Measurements from ENCODE around the gene CARNS1.

The CARNS1 gene

DNA sequence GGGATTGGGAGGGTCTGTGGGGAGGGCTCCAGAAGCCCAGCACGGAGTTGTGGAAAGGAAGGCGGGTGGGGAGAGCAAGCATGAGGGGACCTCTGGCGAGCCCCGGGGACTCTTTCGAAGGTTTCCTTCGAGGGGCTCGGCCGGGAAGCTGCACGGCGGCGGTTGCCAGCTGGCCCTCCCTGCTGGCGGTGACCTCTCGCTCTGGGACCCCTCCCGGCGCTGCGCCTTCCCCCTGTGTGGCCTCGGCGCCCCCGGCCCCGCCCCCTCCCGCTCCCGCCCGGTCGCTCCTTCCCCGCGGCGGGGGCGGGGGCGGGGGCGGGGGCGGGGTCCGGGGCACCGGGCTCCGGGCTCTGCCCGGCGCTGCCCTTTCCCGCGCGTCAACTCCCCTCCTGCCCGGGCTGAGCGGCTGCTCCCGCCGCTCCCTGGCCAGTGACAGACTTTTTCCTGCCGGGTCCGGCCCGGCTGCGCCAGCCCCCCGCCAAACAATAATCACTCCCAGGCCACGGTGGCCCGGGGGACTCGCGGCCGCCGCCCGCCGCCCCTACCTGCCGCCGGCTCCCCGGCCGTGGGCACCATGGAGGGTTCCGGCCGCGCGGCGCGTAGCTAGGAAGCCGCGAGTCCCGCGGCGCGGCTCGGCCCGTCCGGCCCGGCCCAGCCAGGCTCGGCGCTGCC lies 43.0 kb upstream of the CARNS1 start:
- peak overlapping the region in 6 of 7 experiments; percentile 26 to 70 (median 64) for H3K4me3 ChIP-seq (ENCODE audit: control insufficient read depth in 1 of 7, extremely low read depth in 1 of 7, insufficient read depth in 4 of 7, low read depth in 2 of 7, low read length in 6 of 7)
- 1% methylated on average over 32 of the region's 78 CpGs for WGBS (ENCODE audit: insufficient coverage)
- ChIA-PET POLR2A (interaction anchor here (1.2 to 1.9 kb wide), 2 partner anchors 11 to 19 kb away, joined by 4 to 8 read pairs; partner anchors contain the start of gene POLD4), CTCF (interaction anchor here (1.0 to 25.8 kb wide), 5 partner anchors 10 to 66 kb away, joined by 3 to 892 read pairs (median 14); partner anchors contain the start of gene POLD4)
- no peaks in the 10 kb centered on the region for H3K9me3 ChIP-seq (ENCODE audit: control extremely low read depth in 1 of 5, control insufficient read depth in 4 of 5, insufficient read depth in 2 of 5, low read depth in 1 of 5, low read length in 4 of 5)
- peaks cover 0 to 71% (median 67%) of the 10 kb centered on the region in 4 experiments for H3K4me1 ChIP-seq (ENCODE audit: control extremely low read depth in 1 of 4, control insufficient read depth in 4 of 4, insufficient read depth in 4 of 4, low read length in 3 of 4)
- H3K27me3 ChIP-seq (replicated peaks in 2 of 5; ENCODE audit: control insufficient read depth in 4 of 5, insufficient read depth in 5 of 5, low read length in 4 of 5), result peaks cover 0 to 18% (median 0%) of the 10 kb centered on the region in 5 experiments
- no peaks in the 10 kb centered on the region for H3K36me3 ChIP-seq (ENCODE audit: control insufficient read depth in 4 of 4, insufficient read depth in 4 of 4, low read length in 3 of 4)
- no peak overlapping the region for H3K27ac ChIP-seq (ENCODE audit: insufficient read depth in 1 of 2, low read depth in 1 of 2, low read length in 2 of 2, poor library complexity in 1 of 2, severe bottlenecking in 2 of 2)
- no peak for DNase-seq

DNA sequence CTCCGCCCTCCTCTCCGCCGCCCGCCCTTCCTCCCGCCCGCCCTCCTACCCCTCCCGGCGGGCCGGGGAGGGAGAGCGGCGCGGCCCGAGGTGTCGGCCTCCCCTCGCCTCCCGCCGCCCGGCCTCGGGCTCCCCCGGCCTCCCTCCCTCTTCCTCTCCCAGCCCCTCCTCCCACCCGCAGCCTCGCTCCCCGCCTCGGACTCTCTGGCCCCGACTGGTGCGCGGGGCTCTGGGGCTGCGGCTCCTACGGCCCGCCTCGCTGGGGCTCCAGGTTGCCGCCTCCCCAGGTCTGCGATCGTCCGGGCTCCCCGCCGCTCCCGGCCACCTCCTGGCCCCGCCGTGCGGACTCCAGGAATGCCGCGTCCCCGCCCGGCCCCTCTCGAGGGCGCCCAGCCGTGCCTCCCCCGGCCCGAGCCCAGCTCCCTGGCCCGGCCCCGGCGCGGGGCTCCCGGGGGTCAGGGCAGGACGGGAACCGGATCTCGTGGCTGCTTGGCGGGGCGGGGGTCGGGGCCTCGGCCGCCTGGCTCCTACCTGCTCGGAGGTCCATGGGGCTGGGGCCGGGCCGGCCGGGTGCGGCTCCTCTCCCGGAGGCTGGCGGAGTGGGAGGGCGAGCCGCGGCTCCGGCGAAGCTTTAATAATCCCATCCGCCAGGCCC lies 42.4 kb upstream of the CARNS1 start, which contains the start of gene CLCF1:
Gene CLCF1 (minus strand): TSS at position 606 of the 655 bp plus-strand sequence. CDS start 59 bp downstream, at position 547.
- H3K9me3 ChIP-seq (ENCODE audit: control extremely low read depth in 1 of 5, control insufficient read depth in 4 of 5, insufficient read depth in 2 of 5, low read depth in 1 of 5, low read length in 4 of 5), result no peaks in the 10 kb centered on the region
- H3K27ac ChIP-seq (ENCODE audit: insufficient read depth in 1 of 2, low read depth in 1 of 2, low read length in 2 of 2, poor library complexity in 1 of 2, severe bottlenecking in 2 of 2), result peak within 1 kb of the TSS in 1 of 2 experiments; percentile 72
- WGBS (ENCODE audit: insufficient coverage), result 0% methylated on average over 44 of the region's 76 CpGs
- ChIA-PET POLR2A (interaction anchor here (1.2 kb wide), 1 partner anchor 11 kb away, joined by 4 read pairs; no protein-coding TSS in a partner anchor), CTCF (interaction anchor here (1.0 to 25.8 kb wide), 6 partner anchors 9 to 65 kb away, joined by 3 to 892 read pairs (median 5); partner anchors contain the start of gene POLD4)
- H3K4me1 ChIP-seq (ENCODE audit: control extremely low read depth in 1 of 4, control insufficient read depth in 4 of 4, insufficient read depth in 4 of 4, low read length in 3 of 4), result peaks cover 0 to 65% (median 61%) of the 10 kb centered on the region in 4 experiments
- H3K4me3 ChIP-seq (ENCODE audit: control insufficient read depth in 1 of 7, extremely low read depth in 1 of 7, insufficient read depth in 4 of 7, low read depth in 2 of 7, low read length in 6 of 7), result peak within 1 kb of the TSS in 6 of 7 experiments; percentile 42 to 70 (median 66)
- H3K27me3 ChIP-seq (replicated peaks in 2 of 5; ENCODE audit: control insufficient read depth in 4 of 5, insufficient read depth in 5 of 5, low read length in 4 of 5), result peaks cover 0 to 18% (median 0%) of the 10 kb centered on the region in 5 experiments
- H3K36me3 ChIP-seq (ENCODE audit: control insufficient read depth in 4 of 4, insufficient read depth in 4 of 4, low read length in 3 of 4), result no peaks in the 10 kb centered on the region
- peak in 1 of 3 donors; percentile 33 for DNase-seq

DNA sequence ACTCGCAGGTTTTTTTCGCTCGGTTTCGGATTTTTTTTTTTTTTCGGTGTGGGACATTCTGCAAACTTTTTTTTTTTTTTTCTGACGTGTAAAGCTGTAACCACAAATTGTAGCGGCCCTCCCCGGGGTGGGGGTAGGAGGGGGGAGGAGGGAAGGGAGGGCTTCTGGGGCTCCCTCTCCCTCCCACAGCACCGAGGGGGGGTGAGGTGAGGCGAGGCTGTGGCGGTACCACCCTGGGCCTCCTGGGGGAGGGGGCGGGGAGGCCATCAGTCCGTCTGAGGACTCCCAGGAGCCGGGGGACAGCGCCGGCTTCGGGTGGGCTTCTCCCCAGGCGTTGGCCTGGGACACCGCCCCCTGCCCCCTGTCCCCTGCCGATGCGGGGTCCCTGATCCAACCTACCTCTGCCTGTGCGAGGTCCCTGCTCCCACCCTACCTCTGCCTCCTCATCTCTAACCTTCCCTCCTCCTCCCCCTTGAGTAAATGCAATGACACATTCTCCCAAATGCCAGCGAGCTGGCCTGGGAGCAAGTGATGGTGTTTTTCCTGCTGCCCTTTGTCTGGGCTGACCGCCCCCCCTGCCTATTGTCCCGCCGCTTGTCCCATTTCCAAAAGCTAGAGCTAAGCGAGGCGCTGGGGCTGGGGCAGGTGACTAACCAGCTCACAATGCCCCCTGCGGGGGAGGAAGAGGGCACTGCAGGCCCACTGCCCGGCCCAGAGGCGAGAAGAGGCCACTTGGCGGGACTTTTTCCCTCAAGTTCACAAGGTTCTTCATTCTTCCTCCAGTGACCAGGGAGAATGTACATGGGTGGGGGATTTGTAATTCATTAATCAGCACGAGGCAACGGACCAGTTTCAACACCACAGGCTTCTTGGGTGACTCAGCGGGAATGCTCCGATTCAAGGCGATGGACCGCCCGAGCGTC lies 41.6 kb upstream of the CARNS1 start:
- ChIA-PET CTCF (interaction anchor here (1.0 to 25.8 kb wide), 7 partner anchors 8 to 64 kb away, joined by 3 to 892 read pairs (median 5); partner anchors contain the start of gene POLD4), POLR2A (interaction anchor here (0.6 to 1.2 kb wide), 3 partner anchors 12 to 21 kb away, joined by 3 to 14 read pairs (median 4); partner anchors contain the start of gene POLD4)
- Histone ChIP-seq H3K9me3 (ENCODE audit: control extremely low read depth in 1 of 5, control insufficient read depth in 4 of 5, insufficient read depth in 2 of 5, low read depth in 1 of 5, low read length in 4 of 5) (no peaks in the 10 kb centered on the region), H3K4me3 (ENCODE audit: control insufficient read depth in 1 of 7, extremely low read depth in 1 of 7, insufficient read depth in 4 of 7, low read depth in 2 of 7, low read length in 6 of 7) (peak overlapping the region in 6 of 7 experiments; percentile 42 to 70 (median 66)), H3K27me3 (replicated peaks in 2 of 5; ENCODE audit: control insufficient read depth in 4 of 5, insufficient read depth in 5 of 5, low read length in 4 of 5) (peaks cover 0 to 18% (median 0%) of the 10 kb centered on the region in 5 experiments), H3K36me3 (ENCODE audit: control insufficient read depth in 4 of 4, insufficient read depth in 4 of 4, low read length in 3 of 4) (no peaks in the 10 kb centered on the region), H3K4me1 (ENCODE audit: control extremely low read depth in 1 of 4, control insufficient read depth in 4 of 4, insufficient read depth in 4 of 4, low read length in 3 of 4) (peaks cover 0 to 63% (median 59%) of the 10 kb centered on the region in 4 experiments), H3K27ac (ENCODE audit: insufficient read depth in 1 of 2, low read depth in 1 of 2, low read length in 2 of 2, poor library complexity in 1 of 2, severe bottlenecking in 2 of 2) (peak overlapping the region in 1 of 2 experiments; percentile 72)
- DNase-seq, result peak; percentile 51 to 80 (median 75)
- WGBS (ENCODE audit: insufficient coverage), result 1% methylated on average over 25 of the region's 40 CpGs

DNA sequence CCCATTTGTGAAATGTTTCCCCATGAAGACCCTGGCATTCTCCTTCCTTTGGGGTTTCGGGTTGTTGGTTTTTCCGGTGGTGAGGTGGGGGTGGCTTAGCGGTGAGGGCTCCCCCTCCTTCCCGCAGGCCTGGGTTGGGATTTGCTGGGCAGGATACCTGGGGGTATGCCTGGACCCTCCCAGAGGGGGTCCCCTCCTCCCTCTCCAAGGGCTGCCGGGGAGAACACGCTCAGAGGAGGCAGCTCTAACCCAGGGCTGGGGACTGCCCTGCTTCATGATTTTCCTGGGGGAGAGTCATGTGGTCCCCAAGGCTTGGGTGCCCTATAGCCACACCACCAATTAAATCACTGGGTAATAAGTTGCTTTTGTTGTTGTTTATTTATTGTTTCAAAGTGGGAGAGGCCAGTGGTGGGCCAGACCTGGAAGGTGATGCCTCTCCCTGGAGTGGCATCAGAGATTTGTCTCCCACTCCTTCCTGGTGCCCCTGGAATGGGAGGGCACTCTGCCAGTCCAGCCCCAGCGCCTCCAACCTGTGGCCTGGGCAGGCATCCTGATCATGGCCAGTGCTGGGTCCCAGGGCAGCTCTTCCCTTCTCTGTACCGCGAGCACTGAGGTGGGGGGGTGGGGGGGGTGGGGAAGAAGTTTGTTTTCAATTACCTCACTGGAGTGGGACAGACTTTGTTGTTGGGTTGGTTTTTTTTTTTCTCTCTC lies 40.8 kb upstream of the CARNS1 start:
- no peak for DNase-seq

DNA sequence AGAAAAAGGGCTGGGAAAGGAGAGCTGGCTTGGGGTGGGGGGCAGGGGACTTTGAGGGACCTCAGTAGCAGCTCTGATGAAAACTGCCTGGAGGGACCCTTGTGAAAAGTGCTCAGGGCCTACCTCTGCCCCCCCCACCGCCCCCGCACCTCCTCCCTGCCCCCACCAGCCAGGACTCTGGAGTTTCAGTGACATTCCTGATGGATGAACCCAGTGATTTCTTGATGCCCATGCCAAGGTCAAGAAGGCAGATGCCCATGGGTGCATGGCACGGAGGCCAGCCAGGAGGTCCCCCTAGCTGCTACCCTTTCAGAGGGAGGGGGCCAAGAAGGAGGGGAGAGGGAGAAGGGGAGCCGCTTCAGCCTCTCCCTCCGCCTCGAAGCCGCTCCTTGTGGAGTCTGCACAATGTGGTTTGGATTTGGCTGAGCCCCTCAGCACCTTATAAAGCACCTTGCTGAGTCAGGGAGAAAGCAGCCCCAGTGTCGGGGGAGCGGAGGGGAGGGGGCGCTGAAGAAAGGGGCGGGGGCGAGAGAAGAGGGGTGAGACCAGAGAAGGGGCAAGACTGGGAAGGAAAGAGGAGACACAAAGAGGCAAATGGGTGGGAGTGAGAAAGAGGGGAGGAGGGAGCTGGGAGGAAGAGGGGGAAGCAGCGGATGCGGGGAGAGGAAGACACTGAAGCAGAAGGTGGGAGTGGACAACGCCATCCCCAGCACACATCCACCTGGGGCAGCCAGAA lies 40.0 kb upstream of the CARNS1 start:
- Histone ChIP-seq H3K36me3 (ENCODE audit: control insufficient read depth in 4 of 4, insufficient read depth in 4 of 4, low read length in 3 of 4) (no peaks in the 10 kb centered on the region), H3K4me3 (ENCODE audit: control insufficient read depth in 1 of 7, extremely low read depth in 1 of 7, insufficient read depth in 4 of 7, low read depth in 2 of 7, low read length in 6 of 7) (no peak overlapping the region), H3K4me1 (ENCODE audit: control extremely low read depth in 1 of 4, control insufficient read depth in 4 of 4, insufficient read depth in 4 of 4, low read length in 3 of 4) (peaks cover 0 to 61% (median 51%) of the 10 kb centered on the region in 4 experiments), H3K27ac (ENCODE audit: insufficient read depth in 1 of 2, low read depth in 1 of 2, low read length in 2 of 2, poor library complexity in 1 of 2, severe bottlenecking in 2 of 2) (no peak overlapping the region), H3K9me3 (ENCODE audit: control extremely low read depth in 1 of 5, control insufficient read depth in 4 of 5, insufficient read depth in 2 of 5, low read depth in 1 of 5, low read length in 4 of 5) (no peaks in the 10 kb centered on the region), H3K27me3 (replicated peaks in 2 of 5; ENCODE audit: control insufficient read depth in 4 of 5, insufficient read depth in 5 of 5, low read length in 4 of 5) (peaks cover 0 to 14% (median 0%) of the 10 kb centered on the region in 5 experiments)
- CTCF ChIA-PET, result interaction anchor here (1.1 to 25.8 kb wide), 4 partner anchors 11 to 30 kb away, joined by 3 to 892 read pairs (median 52); partner anchors contain the start of genes POLD4 and RAD9A
- POLR2A ChIA-PET, result interaction anchor here (1.0 kb wide), 1 partner anchor 40 kb away, joined by 3 read pairs; no protein-coding TSS in a partner anchor
- no peak for DNase-seq
- 79% methylated on average over 7 of the region's 15 CpGs for WGBS (ENCODE audit: insufficient coverage)

More for the DNA sequence above, 40.8 kb upstream of the CARNS1 start:
- ChIA-PET POLR2A (interaction anchor here (1.2 kb wide), 1 partner anchor 22 kb away, joined by 14 read pairs; the partner anchor contains the start of gene POLD4), CTCF (interaction anchor here (1.1 to 25.8 kb wide), 7 partner anchors 8 to 31 kb away, joined by 3 to 892 read pairs (median 7); partner anchors contain the start of gene POLD4)
- peak overlapping the region in 1 of 2 experiments; percentile 72 for H3K27ac ChIP-seq (ENCODE audit: insufficient read depth in 1 of 2, low read depth in 1 of 2, low read length in 2 of 2, poor library complexity in 1 of 2, severe bottlenecking in 2 of 2)
- peak overlapping the region in 3 of 7 experiments; percentile 43 to 70 (median 69) for H3K4me3 ChIP-seq (ENCODE audit: control insufficient read depth in 1 of 7, extremely low read depth in 1 of 7, insufficient read depth in 4 of 7, low read depth in 2 of 7, low read length in 6 of 7)
- H3K4me1 ChIP-seq (ENCODE audit: control extremely low read depth in 1 of 4, control insufficient read depth in 4 of 4, insufficient read depth in 4 of 4, low read length in 3 of 4), result peaks cover 0 to 63% (median 57%) of the 10 kb centered on the region in 4 experiments
- H3K36me3 ChIP-seq (ENCODE audit: control insufficient read depth in 4 of 4, insufficient read depth in 4 of 4, low read length in 3 of 4), result no peaks in the 10 kb centered on the region
- H3K9me3 ChIP-seq (ENCODE audit: control extremely low read depth in 1 of 5, control insufficient read depth in 4 of 5, insufficient read depth in 2 of 5, low read depth in 1 of 5, low read length in 4 of 5), result no peaks in the 10 kb centered on the region
- peaks cover 0 to 17% (median 0%) of the 10 kb centered on the region in 5 experiments for H3K27me3 ChIP-seq (replicated peaks in 2 of 5; ENCODE audit: control insufficient read depth in 4 of 5, insufficient read depth in 5 of 5, low read length in 4 of 5)
- 0% methylated on average over 1 of the region's 9 CpGs for WGBS (ENCODE audit: insufficient coverage)

Data from common myeloid progenitor, CD34-positive (primary cell).